Type B pancreatic cell (in vitro differentiated cells): Measurements from ENCODE around the gene TMEM132D. TPM values are rescaled to one million over a fixed set of nuclear protein-coding genes. Genes with fewer than 3 reads are reported as not detected.

Experiments
- DNase-seq: peaks from one replicate; pipeline ENCODE4 v3.0.0; 2021; ENCODE audit warnings: mixed read lengths; ENCODE audit not compliant: unreplicated experiment; ENCODE audit errors: extremely low spot score
- H3K27ac Mint-ChIP-seq: 2 replicates; pipeline ENCODE4 v1.8.0; 2021; ENCODE audit warnings: mild to moderate bottlenecking, mixed read lengths
- H3K27me3 Mint-ChIP-seq: 2 replicates; pipeline ENCODE4 v1.8.0; 2021; ENCODE audit warnings: mixed read lengths
- H3K36me3 Mint-ChIP-seq: 2 replicates; pipeline ENCODE4 v1.8.0; 2021; ENCODE audit warnings: mixed read lengths
- H3K4me1 Mint-ChIP-seq: one replicate; pipeline ENCODE4 v1.8.0; 2021; ENCODE audit warnings: mixed read lengths; ENCODE audit not compliant: unreplicated experiment
- H3K4me3 Mint-ChIP-seq: 2 replicates; pipeline ENCODE4 v1.8.0; 2021; ENCODE audit warnings: mild to moderate bottlenecking, mixed read lengths
- H3K9me3 Mint-ChIP-seq: 2 replicates; pipeline ENCODE4 v1.8.0; 2021; ENCODE audit warnings: mixed read lengths
- CTCF ChIP-seq: fragments of 200-600 bp; sonication (generic); conservative IDR thresholded peaks from 2 replicates; pipeline ENCODE4 v1.5.0; 2021; ENCODE audit warnings: antibody characterized with exemption, mild to moderate bottlenecking
- total RNA-seq: library from RNA; stranded (reverse); gene quantifications from 2 replicates; pipeline ENCODE4 v1.2.1, GENCODE V29; 2021; ENCODE audit warnings: low replicate concordance

The TMEM132D gene
- total RNA-seq, 1 donor from 2014 or later, result 1.8 TPM

GRCh38 chr12:129413295-129413694 lies 490.5 kb downstream of the TMEM132D start:
- Mint-ChIP-seq H3K4me3 (no peak overlapping the region), H3K36me3 (no peaks in the 10 kb centered on the region), H3K4me1 (no peaks in the 10 kb centered on the region), H3K27ac (no peak overlapping the region), H3K9me3 (no peaks in the 10 kb centered on the region), H3K27me3 (peaks cover 7% of the 10 kb centered on the region)
- no peak for TF ChIP-seq CTCF
- no peak for DNase-seq

- no peak for TF ChIP-seq CTCF
- Mint-ChIP-seq H3K4me3 (no peak overlapping the region), H3K27me3 (peaks cover 3% of the 10 kb centered on the region), H3K9me3 (no peaks in the 10 kb centered on the region), H3K27ac (no peak overlapping the region), H3K4me1 (no peaks in the 10 kb centered on the region), H3K36me3 (no peaks in the 10 kb centered on the region)
- no peak for DNase-seq
Measured at GRCh38 chr12:129409281-129409680, 494.5 kb downstream of the TMEM132D start.

- H3K4me3 Mint-ChIP-seq, result no peak overlapping the region
Measured at GRCh38 chr12:129404556-129404955, 499.3 kb downstream of the TMEM132D start.

GRCh38 chr12:129401572-129401971 lies 502.3 kb downstream of the TMEM132D start:
- Mint-ChIP-seq H3K27ac (no peak overlapping the region), H3K27me3 (peaks cover 26% of the 10 kb centered on the region), H3K36me3 (no peaks in the 10 kb centered on the region), H3K4me1 (no peaks in the 10 kb centered on the region), H3K4me3 (no peak overlapping the region), H3K9me3 (no peaks in the 10 kb centered on the region)
- TF ChIP-seq CTCF, result no peak
- DNase-seq, result no peak

More at GRCh38 chr12:129404556-129404955, 499.3 kb downstream of the TMEM132D start:
- Mint-ChIP-seq H3K4me1 (no peaks in the 10 kb centered on the region), H3K27ac (no peak overlapping the region), H3K27me3 (peaks cover 24% of the 10 kb centered on the region), H3K9me3 (no peaks in the 10 kb centered on the region), H3K36me3 (no peaks in the 10 kb centered on the region)
- TF ChIP-seq CTCF, result no peak
- no peak for DNase-seq

- Mint-ChIP-seq H3K9me3 (no peaks in the 10 kb centered on the region), H3K4me1 (no peaks in the 10 kb centered on the region), H3K27ac (no peak overlapping the region), H3K4me3 (no peak overlapping the region), H3K27me3 (peaks cover 9% of the 10 kb centered on the region), H3K36me3 (no peaks in the 10 kb centered on the region)
- TF ChIP-seq CTCF, result no peak
- no peak for DNase-seq
Measured at GRCh38 chr12:129394177-129394825, 509.5 kb downstream of the TMEM132D start.
